Stimulated activated CD4-positive, alpha-beta T cell treated with anti-CD3 and anti-CD28 coated beads, TNF-alpha, amount 100 ng/mL, for 48 hours (primary cell): ENCODE results near the gene RNASEH2B.

ENCODE experiments used
- DNase-seq, 3 donors: peaks; one replicate each; pipeline ENCODE4 v3.0.0-alpha.2; 2020; ENCODE audit warnings: low read depth in 3 of 3

Gene RNASEH2B

GRCh38 chr13:50995854-50996253, 86.3 kb downstream of the RNASEH2B start:
- DNase-seq: no peak

- no peak for DNase-seq
Measured at GRCh38 chr13:50998326-50998725, 88.7 kb downstream of the RNASEH2B start.

- no peak for DNase-seq
Measured at GRCh38 chr13:50999641-51000040, 90.0 kb downstream of the RNASEH2B start.

- DNase-seq: no peak
Measured at GRCh38 chr13:51000061-51000460, 90.5 kb downstream of the RNASEH2B start.

GRCh38 chr13:51000571-51001260, 91.1 kb downstream of the RNASEH2B start:
- no peak for DNase-seq

- DNase-seq: no peak
Measured at GRCh38 chr13:51001335-51001734, 91.7 kb downstream of the RNASEH2B start.

- no peak for DNase-seq
Measured at GRCh38 chr13:51002736-51003135, 93.1 kb downstream of the RNASEH2B start.

- no peak for DNase-seq
Measured at GRCh38 chr13:51003642-51004041, 94.1 kb downstream of the RNASEH2B start.

- DNase-seq: no peak
Measured at GRCh38 chr13:51004111-51004865, 94.7 kb downstream of the RNASEH2B start.

GRCh38 chr13:51004918-51005460, 95.4 kb downstream of the RNASEH2B start:
- DNase-seq: no peak

GRCh38 chr13:51005566-51005965, 96.0 kb downstream of the RNASEH2B start:
- DNase-seq: no peak
